Prostate gland (tissue), 2 donors: ENCODE data around the gene CYP4F12. TPM values are rescaled to one million over a fixed set of nuclear protein-coding genes. Genes with fewer than 3 reads are reported as not detected.
"Not testable (repeated sequence)": the region's sequence is repeated elsewhere in the genome, so short reads cannot be mapped to it uniquely, and the experiment has no call there.

ENCODE experiments used
- DNase-seq: peaks from one replicate; pipeline ENCODE4 v3.0.0-alpha.2; 2019; ENCODE audit warnings: low spot score
- H3K27ac ChIP-seq, 2 donors: fragments of 200-600 bp; sonication (generic); 2 replicates each; pipeline ENCODE4 v1.5.1; 2017 to 2019
- H3K27me3 ChIP-seq: fragments of 200-600 bp; sonication (generic); replicated peaks from 2 replicates; pipeline ENCODE4 v1.5.1; 2019; ENCODE audit not compliant: insufficient read depth
- H3K36me3 ChIP-seq, 2 donors: fragments of 200-600 bp; sonication (generic); 1 replicate in 1 of 2; 2 replicates in 1 of 2; pipeline versions ENCODE4 v1.5.1 to v1.8.1; 2017 to 2019
- H3K4me1 ChIP-seq: fragments of 200-600 bp; sonication (generic); replicated peaks from 2 replicates; pipeline ENCODE4 v1.5.1; 2019
- H3K4me3 ChIP-seq, 2 donors: fragments of 200-600 bp; sonication (generic); 2 replicates each; pipeline ENCODE4 v1.5.1; 2017 to 2019
- H3K9me3 ChIP-seq: fragments of 200-600 bp; sonication (generic); 2 replicates; pipeline ENCODE4 v1.5.1; 2017
- POLR2A ChIP-seq: fragments of 450-650 bp; IDR thresholded peaks from one replicate; pipeline ENCODE4 v1.6.1; 2016; ENCODE audit warnings: antibody characterized with exemption, mild to moderate bottlenecking
- POLR2AphosphoS5 ChIP-seq: sonication (generic); formaldehyde crosslinking; IDR thresholded peaks from one replicate; pipeline ENCODE4 v1.6.1; 2017; ENCODE audit warnings: antibody characterized with exemption
- WGBS: methylation state at CpG from one replicate; pipeline ENCODE4 v1.1.5; 2018; 5-methylcytosine and 5-hydroxymethylcytosine counted together
- intact Hi-C: fragments of 100-400 bp; cut with DNase I; formaldehyde crosslinking; loops from one replicate; pipeline ENCODE4 v1.14.2; 2022
- total RNA-seq, 2 donors: library from RNA; depleted of rRNA; stranded (reverse); fragments of >200 nt; gene quantifications; one replicate each; pipeline ENCODE4 v1.1.0, GENCODE V29; 2016
- TF ChIP-seq, protein P1 (sequence below), 4 experiments: fragments of 200-600 bp in 2 of 4; fragments of 450-650 bp in 2 of 4; sonication (generic) in 2 of 4; IDR thresholded peaks; 1 replicate in 3 of 4; 2 replicates in 1 of 4; pipeline ENCODE4 v1.5.1; 2016 to 2019; ENCODE audit warnings: antibody characterized with exemption in 4 of 4, mild to moderate bottlenecking in 2 of 4, moderate library complexity in 2 of 4

Gene CYP4F12
- total RNA-seq, 2 donors from 2014 or later: 6.9 to 50.9 TPM

DNA sequence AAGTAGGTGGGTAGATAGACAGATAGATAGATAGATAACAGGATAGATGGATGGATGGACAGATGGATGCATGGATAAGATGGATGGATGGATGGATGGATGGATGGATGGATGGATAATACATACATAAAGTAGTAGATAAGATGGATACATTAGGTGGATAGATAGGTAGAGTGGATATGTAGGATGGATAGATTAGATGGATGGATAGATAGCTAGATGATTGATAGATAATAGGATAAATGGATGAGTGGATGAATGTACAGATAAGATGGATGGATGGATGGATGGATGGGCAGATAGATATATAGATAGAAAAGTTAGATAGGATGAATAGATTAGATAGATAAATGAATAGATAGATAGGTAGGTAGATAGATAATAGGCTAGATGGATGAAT lies 30.1 kb upstream of the CYP4F12 start:
- no peak overlapping the region for H3K27ac ChIP-seq
- H3K27me3 ChIP-seq: no peaks in the 10 kb centered on the region
- H3K4me3 ChIP-seq: no peak overlapping the region
- TF ChIP-seq, protein P1, sequence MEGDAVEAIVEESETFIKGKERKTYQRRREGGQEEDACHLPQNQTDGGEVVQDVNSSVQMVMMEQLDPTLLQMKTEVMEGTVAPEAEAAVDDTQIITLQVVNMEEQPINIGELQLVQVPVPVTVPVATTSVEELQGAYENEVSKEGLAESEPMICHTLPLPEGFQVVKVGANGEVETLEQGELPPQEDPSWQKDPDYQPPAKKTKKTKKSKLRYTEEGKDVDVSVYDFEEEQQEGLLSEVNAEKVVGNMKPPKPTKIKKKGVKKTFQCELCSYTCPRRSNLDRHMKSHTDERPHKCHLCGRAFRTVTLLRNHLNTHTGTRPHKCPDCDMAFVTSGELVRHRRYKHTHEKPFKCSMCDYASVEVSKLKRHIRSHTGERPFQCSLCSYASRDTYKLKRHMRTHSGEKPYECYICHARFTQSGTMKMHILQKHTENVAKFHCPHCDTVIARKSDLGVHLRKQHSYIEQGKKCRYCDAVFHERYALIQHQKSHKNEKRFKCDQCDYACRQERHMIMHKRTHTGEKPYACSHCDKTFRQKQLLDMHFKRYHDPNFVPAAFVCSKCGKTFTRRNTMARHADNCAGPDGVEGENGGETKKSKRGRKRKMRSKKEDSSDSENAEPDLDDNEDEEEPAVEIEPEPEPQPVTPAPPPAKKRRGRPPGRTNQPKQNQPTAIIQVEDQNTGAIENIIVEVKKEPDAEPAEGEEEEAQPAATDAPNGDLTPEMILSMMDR (IDR thresholded peaks at IDR 0.05): no peak
- TF ChIP-seq POLR2AphosphoS5: no peak
- TF ChIP-seq POLR2A: no peak
- H3K9me3 ChIP-seq: no peaks in the 10 kb centered on the region
- DNase-seq: no peak
- H3K4me1 ChIP-seq: no peaks in the 10 kb centered on the region
- H3K36me3 ChIP-seq: no peaks in the 10 kb centered on the region
- intact Hi-C loops: no loop called here

DNA sequence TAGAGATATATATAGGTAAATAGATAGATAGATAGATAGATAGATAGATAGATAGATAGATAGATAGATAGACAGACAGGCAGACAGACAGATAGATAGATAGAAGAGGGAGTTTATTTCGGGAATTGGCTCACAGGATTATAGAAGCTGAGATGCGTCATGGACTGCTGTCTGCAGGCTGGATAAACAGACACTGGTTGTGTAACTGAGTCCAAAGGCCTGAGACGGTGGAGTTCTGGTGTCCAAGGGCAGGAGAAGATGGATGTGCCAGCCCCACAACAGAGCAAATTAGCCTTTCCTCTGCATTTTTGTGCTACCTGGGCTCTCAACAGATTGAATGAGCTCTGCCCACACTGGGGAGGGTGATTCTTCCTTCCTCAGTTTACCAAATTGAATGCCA lies 29.5 kb upstream of the CYP4F12 start:
- Histone ChIP-seq H3K4me1 (no peaks in the 10 kb centered on the region), H3K36me3 (no peaks in the 10 kb centered on the region), H3K27ac (no peak overlapping the region), H3K27me3 (no peaks in the 10 kb centered on the region), H3K4me3 (no peak overlapping the region), H3K9me3 (no peaks in the 10 kb centered on the region)
- no peak for DNase-seq
- intact Hi-C loops: no loop called here
- 77% methylated on average over 3 of the region's 3 CpGs for WGBS
- TF ChIP-seq, protein P1 (IDR thresholded peaks at IDR 0.05): no peak
- TF ChIP-seq POLR2AphosphoS5 (no peak), POLR2A (no peak)

DNA sequence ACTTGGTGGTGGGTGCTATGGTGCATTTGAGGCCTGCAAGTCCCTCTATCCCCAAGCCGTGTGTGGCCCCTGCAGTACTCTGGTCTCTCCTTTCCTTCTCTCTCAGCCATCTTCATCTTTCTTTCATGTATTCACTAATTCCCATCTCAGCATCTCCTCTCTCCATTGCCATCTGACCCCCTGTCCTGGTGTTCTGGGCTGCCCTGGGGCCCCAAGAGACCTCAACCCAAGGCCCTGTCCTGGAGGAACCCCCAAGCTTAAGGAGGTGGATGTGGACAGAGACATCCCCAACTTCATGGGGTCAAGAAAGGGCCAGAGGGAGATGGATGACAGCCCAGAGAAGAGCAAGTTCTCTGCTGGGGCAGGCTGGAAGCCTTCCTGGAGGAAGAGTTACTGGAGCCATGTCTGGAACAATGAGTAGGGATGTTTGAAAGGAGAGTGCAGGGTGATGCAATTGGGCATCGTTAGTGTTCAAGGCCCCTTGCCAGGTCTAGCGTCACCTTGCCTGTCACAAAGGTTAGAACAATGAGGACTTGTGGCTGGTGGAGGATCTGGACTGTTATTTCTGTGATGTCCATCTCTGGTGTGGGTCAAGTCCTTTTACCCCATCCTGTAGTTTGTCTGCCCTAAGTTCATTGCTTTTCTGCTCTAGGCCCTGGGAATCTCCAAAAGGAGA lies 28.7 kb upstream of the CYP4F12 start:
- no peaks in the 10 kb centered on the region for H3K4me1 ChIP-seq
- H3K27me3 ChIP-seq: no peaks in the 10 kb centered on the region
- H3K9me3 ChIP-seq: no peaks in the 10 kb centered on the region
- WGBS: 80% methylated on average over 3 of the region's 3 CpGs
- DNase-seq: no peak
- intact Hi-C loops: no loop called here
- H3K4me3 ChIP-seq: no peak overlapping the region
- TF ChIP-seq POLR2A (no peak), POLR2AphosphoS5 (no peak)
- TF ChIP-seq, protein P1 (IDR thresholded peaks at IDR 0.05): no peak
- no peak overlapping the region for H3K27ac ChIP-seq
- no peaks in the 10 kb centered on the region for H3K36me3 ChIP-seq

DNA sequence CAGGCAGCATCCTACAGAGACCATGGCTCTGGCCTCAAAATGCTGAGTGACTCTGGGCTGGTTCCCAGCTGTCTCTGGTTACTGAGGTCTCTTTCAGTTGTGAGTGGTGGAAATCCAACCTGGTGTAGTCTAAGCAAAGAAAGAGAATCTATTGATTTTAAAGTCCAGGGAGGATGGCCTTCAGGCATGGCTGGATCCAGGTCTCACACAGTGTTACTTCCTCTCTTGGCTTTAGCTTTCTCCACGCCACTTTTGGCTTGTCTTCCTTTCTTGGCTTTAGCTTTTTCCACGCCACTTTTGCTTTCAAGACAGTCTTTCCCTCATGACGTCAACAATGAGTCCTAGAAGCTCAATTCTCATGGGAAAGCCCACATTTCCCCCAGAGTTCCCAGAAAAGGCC lies 28.1 kb upstream of the CYP4F12 start:
- intact Hi-C loops: no loop called here
- TF ChIP-seq POLR2AphosphoS5: no peak
- TF ChIP-seq, protein P1 (IDR thresholded peaks at IDR 0.05): no peak
- TF ChIP-seq POLR2A: no peak
- H3K27ac ChIP-seq: no peak overlapping the region
- H3K4me3 ChIP-seq: no peak overlapping the region
- H3K4me1 ChIP-seq: no peaks in the 10 kb centered on the region
- no peaks in the 10 kb centered on the region for H3K9me3 ChIP-seq
- H3K36me3 ChIP-seq: no peaks in the 10 kb centered on the region
- no peak for DNase-seq
- no peaks in the 10 kb centered on the region for H3K27me3 ChIP-seq
- 71% methylated on average over 3 of the region's 3 CpGs for WGBS

DNA sequence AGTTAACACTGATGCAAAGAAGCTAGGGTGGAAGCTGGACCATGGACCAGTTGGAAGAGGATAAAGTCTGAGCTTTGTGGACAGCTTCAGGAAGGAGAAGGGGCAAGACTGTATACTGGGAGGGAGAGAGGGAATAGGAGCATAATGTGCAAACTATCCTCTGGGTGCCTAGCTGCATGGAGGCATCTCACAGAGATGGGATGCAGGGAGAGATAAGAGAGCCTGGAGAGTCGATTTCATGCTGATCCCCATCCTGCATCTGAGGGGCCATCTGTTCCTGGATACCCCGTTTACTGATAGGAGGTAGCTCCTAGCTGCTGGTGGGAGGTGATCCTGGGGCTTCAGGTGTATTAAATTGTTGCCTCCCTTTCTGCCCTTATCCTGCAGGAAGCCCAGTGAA lies 23.4 kb upstream of the CYP4F12 start:
- H3K9me3 ChIP-seq: no peaks in the 10 kb centered on the region
- intact Hi-C loops: no loop called here
- no peaks in the 10 kb centered on the region for H3K36me3 ChIP-seq
- DNase-seq: no peak
- H3K27me3 ChIP-seq: no peaks in the 10 kb centered on the region
- no peak overlapping the region for H3K27ac ChIP-seq
- no peak for TF ChIP-seq POLR2A
- no peak for TF ChIP-seq POLR2AphosphoS5
- TF ChIP-seq, protein P1 (IDR thresholded peaks at IDR 0.05): no peak
- no peak overlapping the region for H3K4me3 ChIP-seq
- no peaks in the 10 kb centered on the region for H3K4me1 ChIP-seq
- 54% methylated on average over 2 of the region's 2 CpGs for WGBS

DNA sequence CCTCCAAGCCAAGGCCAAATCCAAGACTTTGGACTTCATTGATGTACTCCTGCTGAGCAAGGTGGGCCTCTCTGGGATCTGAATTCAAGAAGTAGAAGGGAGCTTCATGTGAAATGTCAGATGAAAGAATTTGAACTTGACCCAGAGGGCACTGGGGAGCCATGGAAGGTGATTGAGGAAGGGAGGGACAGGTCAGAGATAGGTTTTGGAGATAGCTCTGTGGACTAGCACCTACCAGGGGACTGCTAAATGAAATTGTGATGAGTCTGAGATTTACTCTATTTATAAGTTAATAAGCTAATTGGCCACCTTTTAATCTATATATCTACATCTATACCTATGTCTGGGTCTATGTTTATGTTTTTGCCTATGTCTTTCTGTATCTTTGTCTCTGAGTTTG lies 22.8 kb upstream of the CYP4F12 start:
- not testable (repeated sequence) for H3K9me3 ChIP-seq, DNase-seq, H3K27me3 ChIP-seq

More for the DNA sequence above, 22.8 kb upstream of the CYP4F12 start:
- intact Hi-C loops, H3K36me3 ChIP-seq, H3K4me1 ChIP-seq, H3K4me3 ChIP-seq, H3K27ac ChIP-seq: not testable (repeated sequence)
